Gastroesophageal sphincter (tissue), 3 donors: ENCODE results near the gene CCDC71L.

Source experiments
- CTCF ChIP-seq, 4 experiments: fragments of 200-600 bp in 2 of 4; fragments of 450-650 bp in 2 of 4; sonication (generic) in 1 of 4; IDR thresholded peaks; one replicate each; pipeline ENCODE4 v1.5.1; 2017 to 2019; ENCODE audit warnings: antibody characterized with exemption in 4 of 4, mild to moderate bottlenecking in 2 of 4, moderate library complexity in 2 of 4
- POLR2A ChIP-seq, 2 donors: fragments of 450-650 bp; IDR thresholded peaks; one replicate each; pipeline ENCODE4 v1.6.1; 2017; ENCODE audit warnings: antibody characterized with exemption in 2 of 2, mild to moderate bottlenecking in 2 of 2, moderate library complexity in 1 of 2

GRCh38 chr7:106613848-106614560, 47.0 kb downstream of the CCDC71L start:
- TF ChIP-seq CTCF (IDR thresholded peaks at IDR 0.05) (no peak), POLR2A (IDR thresholded peaks at IDR 0.05) (no peak)
